ENCODE measurements around the gene OR4C6. TPM values are rescaled to one million over a fixed set of nuclear protein-coding genes. Genes with fewer than 3 reads are reported as not detected.

Gene OR4C6
- total RNA-seq (2014; rRNA removed; shearing (Covaris generic)) (not detected in 2 replicates), polyA plus RNA-seq (2016; fragmentation: Nextera tagmentation; extraction: Ambion mirVana) (not detected in 2 replicates)
- long read RNA-seq = 0 reads

GRCh38 chr11:55661901-55662300 is at the start of gene OR4C6:
Gene OR4C6, plus strand, starts transcription at chr11:55662201. Its CDS starts 2,966 bp downstream, at chr11:55665167.
- H3K9me2 ChIP-seq (ENCODE audit: insufficient read depth) = no peaks in the 10 kb centered on the region
- peaks cover 13% of the 10 kb centered on the region; the same call in 1 of the 2 replicates for H3K36me3 ChIP-seq (ENCODE audit: insufficient read depth)
- no peaks in the 10 kb centered on the region for H3F3A ChIP-seq (replicated peaks; ENCODE audit: low read depth)
- no peak for TF ChIP-seq ZNF331 (CRISPR knock-in tag; IDR thresholded peaks at IDR 0.05; ENCODE audit: low read depth)
- no peak for TF ChIP-seq JUNB (IDR thresholded peaks at IDR 0.05; ENCODE audit: unreplicated experiment)
- TF ChIP-seq CREB1 (CRISPR knock-in tag; IDR thresholded peaks at IDR 0.05; ENCODE audit: low read depth) = no peak
- no peak for TF ChIP-seq STAT1 (IDR thresholded peaks at IDR 0.05; ENCODE audit: unreplicated experiment)
- TF ChIP-seq EZH2 (IDR thresholded peaks at IDR 0.05; ENCODE audit: low read depth, unreplicated experiment) = no peak
- no peak for TF ChIP-seq NANOG (IDR thresholded peaks at IDR 0.05; ENCODE audit: borderline replicate concordance)
- H3K27ac ChIP-seq (ENCODE audit: low read depth) = no peak within 1 kb of the TSS
- H3K4me1 ChIP-seq (ENCODE audit: insufficient read depth) = no peaks in the 10 kb centered on the region
- Mint-ChIP-seq H3K36me3 (ENCODE audit: low read depth) (peaks cover 11% of the 10 kb centered on the region), H3K9me3 (peaks cover 88% of the 10 kb centered on the region), H3K27me3 (ENCODE audit: insufficient read depth, low read depth, poor library complexity) (no peaks in the 10 kb centered on the region), H3K4me3 (no peak within 1 kb of the TSS), H3K27ac (no peak within 1 kb of the TSS), H3K4me1 (no peaks in the 10 kb centered on the region)
- DNase-seq (ENCODE audit: low spot score) (no peak), ATAC-seq (no peak)
- H3K79me2 ChIP-seq (replicated peaks; ENCODE audit: insufficient read depth) = no peaks in the 10 kb centered on the region
- H3K27me3 ChIP-seq (ENCODE audit: insufficient read depth) = no peaks in the 10 kb centered on the region
- H3K4me2 ChIP-seq = no peak within 1 kb of the TSS
- H3K4me3 ChIP-seq = no peak within 1 kb of the TSS; the same call in 1 of the 2 replicates
- no peaks in the 10 kb centered on the region for H4K20me1 ChIP-seq (replicated peaks; ENCODE audit: insufficient read depth)
- H2AFZ ChIP-seq = no peak within 1 kb of the TSS

- Histone ChIP-seq H3K4me3 (no peak overlapping the region), H4K20me1 (replicated peaks; ENCODE audit: insufficient read depth) (no peaks in the 10 kb centered on the region), H3K27ac (ENCODE audit: low read depth) (no peak overlapping the region), H3K27me3 (ENCODE audit: insufficient read depth) (no peaks in the 10 kb centered on the region), H3F3A (replicated peaks; ENCODE audit: low read depth) (no peaks in the 10 kb centered on the region), H3K4me2 (no peak overlapping the region), H3K79me2 (replicated peaks; ENCODE audit: insufficient read depth) (no peaks in the 10 kb centered on the region), H2AFZ (no peak overlapping the region), H3K9me2 (ENCODE audit: insufficient read depth) (no peaks in the 10 kb centered on the region), H3K36me3 (ENCODE audit: insufficient read depth) (no peaks in the 10 kb centered on the region; the same call in 1 of the 2 replicates), H3K4me1 (ENCODE audit: insufficient read depth) (no peaks in the 10 kb centered on the region)
- H3K36me3 Mint-ChIP-seq (ENCODE audit: low read depth) = peaks cover 48% of the 10 kb centered on the region
- peaks cover 5% of the 10 kb centered on the region for H3K27me3 Mint-ChIP-seq (ENCODE audit: insufficient read depth, low read depth, poor library complexity)
- no peaks in the 10 kb centered on the region for H3K4me1 Mint-ChIP-seq
- DNase-seq (ENCODE audit: low spot score) (no peak), ATAC-seq (no peak)
- H3K9me3 Mint-ChIP-seq = peaks cover 93% of the 10 kb centered on the region
- H3K27ac Mint-ChIP-seq = no peak overlapping the region
- no peak overlapping the region for H3K4me3 Mint-ChIP-seq
- TF ChIP-seq CREB1 (CRISPR knock-in tag; IDR thresholded peaks at IDR 0.05; ENCODE audit: low read depth) (no peak), ZNF331 (CRISPR knock-in tag; IDR thresholded peaks at IDR 0.05; ENCODE audit: low read depth) (no peak), ZNF114 (CRISPR knock-in tag; IDR thresholded peaks at IDR 0.05) (no peak), ZNF462 (CRISPR knock-in tag; IDR thresholded peaks at IDR 0.05) (no peak), STAT1 (IDR thresholded peaks at IDR 0.05; ENCODE audit: unreplicated experiment) (no peak), NANOG (IDR thresholded peaks at IDR 0.05; ENCODE audit: borderline replicate concordance) (no peak), EZH2phosphoT487 (IDR thresholded peaks at IDR 0.05; ENCODE audit: unreplicated experiment) (no peak), ETS1 (IDR thresholded peaks at IDR 0.05) (no peak), EZH2 (IDR thresholded peaks at IDR 0.05; ENCODE audit: low read depth, unreplicated experiment) (no peak), CTCF (conservative IDR thresholded peaks at IDR 0.05; ENCODE audit: low read depth in 2 of 2) (no peak)
Measured at GRCh38 chr11:55624531-55624930, 37.5 kb upstream of the OR4C6 start.
